HG03175 (cell line): Measurements from ENCODE around the gene OTUB2.
"Not testable (repeated sequence)": the region's sequence is repeated elsewhere in the genome, so short reads cannot be mapped to it uniquely, and the experiment has no call there.

Source experiments
- ATAC-seq: cut with Tn5 transposase; IDR thresholded peaks from one replicate; pipeline ENCODE4 v1.9.1; 2021; ENCODE audit warnings: mild to moderate bottlenecking, moderate library complexity; ENCODE audit not compliant: unreplicated experiment

The OTUB2 gene

GRCh38 chr14:94052662-94053061, 26.5 kb downstream of the OTUB2 start:
- no peak for ATAC-seq

GRCh38 chr14:94054401-94054800, 28.3 kb downstream of the OTUB2 start:
- no peak for ATAC-seq

GRCh38 chr14:94054936-94055335, 28.8 kb downstream of the OTUB2 start:
- no peak for ATAC-seq

GRCh38 chr14:94056579-94057308, 30.6 kb downstream of the OTUB2 start:
- peak; percentile 76 for ATAC-seq

- no peak for ATAC-seq
These were observed 32.1 kb downstream of the OTUB2 start for GRCh38 chr14:94058128-94058673.

GRCh38 chr14:94058674-94059138, 32.6 kb downstream of the OTUB2 start:
- ATAC-seq = no peak

GRCh38 chr14:94059998-94060397, 33.9 kb downstream of the OTUB2 start:
- no peak for ATAC-seq

- no peak for ATAC-seq
These were observed 36.3 kb downstream of the OTUB2 start for GRCh38 chr14:94062344-94062940.

GRCh38 chr14:94066089-94066676, 40.0 kb downstream of the OTUB2 start:
- ATAC-seq = no peak

- not testable (repeated sequence) for ATAC-seq
These were observed 45.9 kb downstream of the OTUB2 start for GRCh38 chr14:94072076-94072475.

- no peak for ATAC-seq
These were observed 48.4 kb downstream of the OTUB2 start for GRCh38 chr14:94074534-94074933.

- ATAC-seq = no peak
These were observed 48.9 kb downstream of the OTUB2 start for GRCh38 chr14:94075008-94075407.

GRCh38 chr14:94077111-94077821, 51.1 kb downstream of the OTUB2 start:
- ATAC-seq = no peak

GRCh38 chr14:94077823-94078222, 51.7 kb downstream of the OTUB2 start:
- ATAC-seq = no peak

GRCh38 chr14:94079891-94080620, 53.9 kb downstream of the OTUB2 start:
- no peak for ATAC-seq

- ATAC-seq = peak; percentile 97
These were observed 54.7 kb downstream of the OTUB2 start, which contains the start of the genes DDX24 and IFI27L1 for GRCh38 chr14:94080621-94081385. Gene DDX24 (minus strand): TSS chr14:94081202. CDS start chr14:94079742, 1,460 bp downstream. Gene IFI27L1 (plus strand): TSS chr14:94081310. CDS start chr14:94096938, 15,628 bp downstream.

GRCh38 chr14:94081386-94081820, 55.3 kb downstream of the OTUB2 start:
- peak; percentile 40 for ATAC-seq

- ATAC-seq = no peak
These were observed 61.8 kb downstream of the OTUB2 start for GRCh38 chr14:94087891-94088290.

- no peak for ATAC-seq
These were observed 62.4 kb downstream of the OTUB2 start for GRCh38 chr14:94088516-94088915.
